Right cardiac atrium (tissue), 5 donors: ENCODE results near the gene DLL4. TPM values are rescaled to one million over a fixed set of nuclear protein-coding genes. Genes with fewer than 3 reads are reported as not detected.

Source experiments
- ATAC-seq, 2 donors: fragments of 200-7000 bp; cut with Tn5 transposase; one replicate each; pipeline versions ENCODE4 v1.8.0 to v1.9.1; 2020; ENCODE audit warnings: moderate library complexity in 2 of 2, mild to moderate bottlenecking in 1 of 2
- DNase-seq, 3 donors: peaks; one replicate each; pipeline ENCODE4 v3.0.0-alpha.2; 2020
- H3K27ac ChIP-seq: one replicate; pipeline ENCODE4 v1.5.1; 2013; ENCODE audit warnings: mild to moderate bottlenecking, low read length, control low read depth, moderate library complexity
- H3K27me3 ChIP-seq: one replicate; pipeline ENCODE4 v1.6.1; 2013; ENCODE audit not compliant: control insufficient read depth, insufficient read depth
- H3K4me1 ChIP-seq: one replicate; pipeline ENCODE4 v1.6.1; 2013; ENCODE audit warnings: low read length; ENCODE audit not compliant: control insufficient read depth, insufficient read depth
- H3K4me3 ChIP-seq: one replicate; pipeline ENCODE4 v1.5.1; 2013; ENCODE audit warnings: low read length, control low read depth
- H3K9me3 ChIP-seq: one replicate; pipeline ENCODE4 v1.6.1; 2013; ENCODE audit warnings: low read length; ENCODE audit not compliant: control insufficient read depth
- WGBS: extraction: QIAGEN DNeasy Blood & Tissue Kit; methylation state at CpG from one replicate; pipeline ENCODE4 v1.1.7; 2013; 5-methylcytosine and 5-hydroxymethylcytosine counted together
- intact Hi-C, 4 donors: fragments of 100-400 bp; cut with DNase I; formaldehyde crosslinking; loops; one replicate each; pipeline versions ENCODE4 v1.11.0 to v1.14.0; 2022 to 2023
- polyA plus RNA-seq: library from polyadenylated mRNA; stranded (reverse); fragments of 200-250 nt; gene quantifications from one replicate; pipeline ENCODE4 v1.2.3, GENCODE V29; 2013
- total RNA-seq, 4 donors: library from RNA; stranded (reverse); fragmentation: NEBNext Ultra II Directional; extraction: Animal tissue kit (Norgen Biotek cat#: 25700); gene quantifications; one replicate each; pipeline ENCODE4 v1.2.1, GENCODE V29; 2021
- donor health status: healthy with polysubstance abuse.
- donor health status: DM: no; HTN: yes; CAD: no.
- donor health status: DM: no; HTN: no; CAD: no.
- donor health status: DM: no; HTN: yes; CAD: no; lungs with severe emphysema.
- donor health status: DM: yes; HTN: yes; CAD: no.

Gene DLL4
- total and polyA plus RNA-seq, 5 donors: 5.9 to 14.4 (median 7.2) TPM

DNA sequence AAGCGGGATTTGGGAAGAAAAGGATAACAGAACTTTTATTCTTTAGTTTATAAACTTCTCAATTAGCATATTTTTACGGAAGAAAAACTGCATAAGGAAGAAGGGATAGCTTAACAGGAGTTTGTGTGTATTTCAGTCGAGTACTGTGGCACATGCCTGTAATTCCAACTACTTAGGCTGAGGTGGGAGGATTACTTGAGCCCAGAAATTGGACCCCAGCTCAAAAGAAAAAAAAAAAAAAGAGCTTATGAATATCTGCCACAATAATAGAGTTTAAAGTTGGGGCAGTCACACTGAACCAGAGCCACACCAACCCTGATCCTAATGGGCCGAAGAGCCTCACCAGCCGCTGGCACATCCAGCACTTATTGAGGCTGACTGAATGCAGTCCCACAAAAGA lies 55.3 kb downstream of the DLL4 start:
- Histone ChIP-seq H3K9me3 (no peaks in the 10 kb centered on the region), H3K27ac (no peak overlapping the region), H3K4me1 (no peaks in the 10 kb centered on the region), H3K27me3 (no peaks in the 10 kb centered on the region), H3K4me3 (no peak overlapping the region)
- intact Hi-C loops: no loop called here
- ATAC-seq (no peak), DNase-seq (no peak)
- WGBS: 93% methylated on average over 5 of the region's 5 CpGs

DNA sequence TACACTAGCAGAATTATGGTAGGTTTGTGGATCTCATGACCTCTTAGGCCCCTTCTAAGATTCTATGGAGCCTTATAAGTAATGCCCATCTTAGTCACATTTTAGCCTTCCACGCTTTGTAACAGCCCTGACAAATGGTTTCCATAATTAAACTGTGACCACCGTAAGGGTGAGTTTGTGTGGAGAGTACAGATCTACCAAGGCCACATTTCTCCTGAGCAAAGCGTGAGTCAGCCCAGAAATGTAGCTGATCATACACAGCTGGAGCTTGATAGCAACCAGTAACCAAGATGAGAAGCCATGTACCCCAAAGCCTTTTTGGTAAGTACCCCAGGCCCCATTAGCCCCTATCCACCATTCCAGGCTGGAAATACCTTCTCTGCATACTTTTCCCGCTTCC lies 55.8 kb downstream of the DLL4 start:
- H3K27me3 ChIP-seq: no peaks in the 10 kb centered on the region
- ATAC-seq: no peak
- DNase-seq: no peak
- no peak overlapping the region for H3K27ac ChIP-seq
- 93% methylated on average over 4 of the region's 4 CpGs for WGBS
- H3K9me3 ChIP-seq: no peaks in the 10 kb centered on the region
- intact Hi-C loops: no loop called here
- no peaks in the 10 kb centered on the region for H3K4me1 ChIP-seq
- H3K4me3 ChIP-seq: no peak overlapping the region

DNA sequence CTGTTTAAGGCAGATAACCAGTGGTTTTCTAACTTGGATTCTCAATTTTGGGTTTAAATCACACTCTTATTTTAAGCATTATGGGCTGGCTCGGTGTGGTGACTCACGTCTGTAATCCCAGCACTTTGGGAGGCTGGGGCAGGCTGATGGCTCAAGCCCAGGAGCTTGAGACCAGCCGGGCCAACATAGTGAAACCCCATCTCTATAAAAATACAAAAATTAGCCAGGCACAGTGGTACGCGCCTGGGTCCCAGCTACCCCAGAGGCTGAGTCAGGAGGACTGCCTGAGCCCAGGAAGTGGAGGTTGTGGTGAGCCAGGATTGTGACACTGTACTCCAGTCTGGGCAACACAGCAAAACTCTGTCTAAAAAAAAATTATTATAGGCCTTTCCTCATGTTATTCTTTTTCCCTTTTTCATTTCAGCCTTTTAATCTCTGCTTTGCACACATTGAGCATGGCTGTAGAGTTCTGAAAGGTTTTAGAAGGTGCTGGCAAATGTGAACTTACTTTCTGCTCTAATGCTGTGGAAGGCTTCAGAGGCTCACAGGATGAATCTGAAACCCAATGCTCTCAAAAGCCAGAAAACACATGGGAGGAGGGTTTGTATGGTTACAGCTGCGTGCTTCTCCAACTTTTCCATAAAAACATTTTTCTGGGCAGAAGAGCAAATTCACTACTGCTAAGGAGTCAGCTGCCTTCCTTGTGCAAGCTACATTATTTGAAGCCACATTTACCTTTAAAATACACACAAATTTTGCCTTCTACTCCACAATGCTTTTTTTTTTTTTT lies 56.6 kb downstream of the DLL4 start:
- ATAC-seq (no peak), DNase-seq (no peak)
- Histone ChIP-seq H3K9me3 (no peaks in the 10 kb centered on the region), H3K27ac (no peak overlapping the region), H3K4me3 (no peak overlapping the region), H3K27me3 (no peaks in the 10 kb centered on the region), H3K4me1 (no peaks in the 10 kb centered on the region)
- WGBS: 93% methylated on average over 6 of the region's 6 CpGs
- intact Hi-C loops: no loop called here

DNA sequence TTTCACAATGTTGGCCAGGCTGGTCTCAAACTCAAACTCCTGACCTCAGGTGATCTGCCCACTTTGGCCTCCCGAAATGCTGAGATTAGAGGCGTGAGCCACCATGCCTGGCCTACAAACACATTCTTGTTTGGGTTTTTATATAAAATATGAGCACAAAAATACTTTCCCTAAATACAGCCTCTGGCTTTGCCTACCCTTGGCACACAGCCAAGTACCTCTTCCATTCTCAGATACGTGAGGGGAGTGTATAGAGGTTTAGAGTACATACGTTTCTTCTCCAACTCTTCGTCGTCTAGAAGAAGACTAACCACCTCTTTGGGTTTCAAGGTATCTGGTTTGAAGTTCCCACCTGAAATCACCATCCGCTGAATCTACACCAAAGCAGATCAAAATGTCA lies 57.7 kb downstream of the DLL4 start:
- ATAC-seq (no peak), DNase-seq (no peak)
- intact Hi-C loops: no loop called here
- WGBS: 83% methylated on average over 7 of the region's 7 CpGs
- no peaks in the 10 kb centered on the region for H3K4me1 ChIP-seq
- H3K9me3 ChIP-seq: no peaks in the 10 kb centered on the region
- no peak overlapping the region for H3K27ac ChIP-seq
- H3K4me3 ChIP-seq: no peak overlapping the region
- no peaks in the 10 kb centered on the region for H3K27me3 ChIP-seq

DNA sequence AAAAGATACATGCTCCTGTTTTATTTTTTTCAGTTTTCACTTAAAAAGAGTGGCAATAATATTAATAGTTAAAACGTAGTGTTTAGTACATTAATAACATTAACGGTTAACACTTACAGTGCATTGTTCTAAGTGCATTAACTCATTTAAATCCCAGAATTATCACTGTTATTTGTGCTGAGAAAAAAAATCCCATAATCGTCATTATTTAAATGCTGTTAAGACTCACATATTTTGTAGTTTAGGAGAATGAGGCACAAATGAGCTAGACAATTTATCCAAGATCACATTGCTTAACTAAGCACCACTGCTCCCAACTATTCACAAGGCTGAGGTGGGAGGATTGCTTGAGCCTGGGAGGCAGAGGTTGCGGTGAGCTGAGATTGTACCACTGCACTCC lies 59.0 kb downstream of the DLL4 start:
- WGBS: 95% methylated on average over 4 of the region's 4 CpGs
- H3K4me1 ChIP-seq: no peaks in the 10 kb centered on the region
- ATAC-seq (no peak), DNase-seq (no peak)
- no peak overlapping the region for H3K4me3 ChIP-seq
- no peaks in the 10 kb centered on the region for H3K9me3 ChIP-seq
- H3K27me3 ChIP-seq: no peaks in the 10 kb centered on the region
- intact Hi-C loops: no loop called here
- H3K27ac ChIP-seq: no peak overlapping the region

Other genes with a start within 250 kb of the DLL4 start
- gene RAD51, start 234.2 kb upstream of the DLL4 start, total RNA-seq: 1 to 10 TPM in 2 of 4 donors, under 1 TPM in 2; 0.20 to 1.4 (median 0.81) TPM
- 0.25 TPM for gene RAD51, start 234.2 kb upstream of the DLL4 start, polyA plus RNA-seq
- gene RMDN3, start 174.1 kb upstream of the DLL4 start, total RNA-seq: 10 to 100 TPM; 15.4 to 21.0 (median 18.0) TPM
- 17.6 TPM for gene RMDN3, start 174.1 kb upstream of the DLL4 start, polyA plus RNA-seq
- 10 to 100 TPM in 1 of 4 donors, 1 to 10 TPM in 3; 6.1 to 11.5 (median 7.6) TPM for gene GCHFR, start 165.3 kb upstream of the DLL4 start, total RNA-seq
- gene GCHFR, start 165.3 kb upstream of the DLL4 start, polyA plus RNA-seq: 14.9 TPM
- gene C15orf62, start 159.4 kb upstream of the DLL4 start, total RNA-seq: under 1 TPM; 0.17 to 0.41 (median 0.31) TPM
- gene C15orf62, start 159.4 kb upstream of the DLL4 start, polyA plus RNA-seq: 0.25 TPM
- 10 to 100 TPM; 14.4 to 25.7 (median 19.3) TPM for gene ZFYVE19, start 122.3 kb upstream of the DLL4 start, total RNA-seq
- gene ZFYVE19, start 122.3 kb upstream of the DLL4 start, polyA plus RNA-seq: 15.6 TPM
- gene DNAJC17, start 121.9 kb upstream of the DLL4 start, total RNA-seq: 10 to 100 TPM; 17.1 to 19.6 (median 18.8) TPM
- 30.6 TPM for gene DNAJC17, start 121.9 kb upstream of the DLL4 start, polyA plus RNA-seq
- gene PPP1R14D, start 100.6 kb upstream of the DLL4 start, total RNA-seq: not detected
- gene PPP1R14D, start 100.6 kb upstream of the DLL4 start, polyA plus RNA-seq: not detected
- gene SPINT1, start 85.3 kb upstream of the DLL4 start, total RNA-seq: 1 to 10 TPM in 1 of 4 donors, under 1 TPM in 3; 0.46 to 1.1 (median 0.66) TPM
- gene SPINT1, start 85.3 kb upstream of the DLL4 start, polyA plus RNA-seq: 0.43 TPM
- gene RHOV, start 55.1 kb upstream of the DLL4 start, total RNA-seq: not detected
- gene RHOV, start 55.1 kb upstream of the DLL4 start, polyA plus RNA-seq: not detected
- gene VPS18, start 34.9 kb upstream of the DLL4 start, total RNA-seq: 10 to 100 TPM; 17.6 to 21.0 (median 19.4) TPM
- 12.7 TPM for gene VPS18, start 34.9 kb upstream of the DLL4 start, polyA plus RNA-seq
- gene CHAC1, start 24.1 kb downstream of the DLL4 start, total RNA-seq: 1 to 10 TPM; 1.6 to 2.0 (median 1.7) TPM
- 3.2 TPM for gene CHAC1, start 24.1 kb downstream of the DLL4 start, polyA plus RNA-seq
- 10 to 100 TPM in 3 of 4 donors, 1 to 10 TPM in 1; 9.9 to 14.9 (median 12.6) TPM for gene INO80, start 186.9 kb downstream of the DLL4 start, total RNA-seq
- 5.8 TPM for gene INO80, start 186.9 kb downstream of the DLL4 start, polyA plus RNA-seq